HepG2 (cell line): ENCODE results near the gene BCL7A. TPM values are rescaled to one million over a fixed set of nuclear protein-coding genes. Genes with fewer than 3 reads are reported as not detected.

Experiments used
- BORCS8-MEF2B ChIP-seq: sonication (generic); formaldehyde crosslinking; IDR thresholded peaks from 2 replicates; pipeline ENCODE4 v1.8.0; 2022; ENCODE audit warnings: mild to moderate bottlenecking, missing genetic modification reagents
- DNMT1 ChIP-seq: sonication (generic); formaldehyde crosslinking; IDR thresholded peaks from 2 replicates; pipeline ENCODE4 v1.5.1; 2020; ENCODE audit warnings: mild to moderate bottlenecking, missing genetic modification reagents
- ELF3 ChIP-seq: IDR thresholded peaks from 2 replicates; pipeline ENCODE4 v1.6.1; 2016; ENCODE audit warnings: missing genetic modification reagents, missing compliant biosample characterization
- HHEX ChIP-seq: IDR thresholded peaks from 2 replicates; pipeline ENCODE4 v1.6.1; 2016; ENCODE audit warnings: control low read depth
- ISX ChIP-seq: sonication (generic); formaldehyde crosslinking; conservative IDR thresholded peaks from 2 replicates; pipeline ENCODE4 v1.5.0; 2020; ENCODE audit warnings: missing genetic modification reagents
- NR2F6 ChIP-seq, 2 experiments: IDR thresholded peaks; 2 replicates each; pipeline ENCODE4 v1.6.1; 2016; ENCODE audit warnings: antibody characterized with exemption in 1 of 2, mild to moderate bottlenecking in 1 of 2
- RORA ChIP-seq: sonication (generic); formaldehyde crosslinking; IDR thresholded peaks from 2 replicates; pipeline ENCODE4 v1.5.0; 2020; ENCODE audit warnings: mild to moderate bottlenecking, missing genetic modification reagents, moderate library complexity
- RXRA ChIP-seq: sonication (generic); formaldehyde crosslinking; IDR thresholded peaks from 2 replicates; pipeline ENCODE4 v1.5.1; 2020; ENCODE audit warnings: missing genetic modification reagents
- ZFP1 ChIP-seq: IDR thresholded peaks from 2 replicates; pipeline ENCODE4 v1.6.1; 2016
- ZFX ChIP-seq: sonication (generic); formaldehyde crosslinking; IDR thresholded peaks from 2 replicates; pipeline ENCODE4 v1.4.0; 2020; ENCODE audit warnings: mild to moderate bottlenecking, low read depth, missing genetic modification reagents, moderate library complexity
- ZKSCAN8 ChIP-seq: IDR thresholded peaks from 2 replicates; pipeline ENCODE4 v1.6.1; 2016; ENCODE audit warnings: borderline replicate concordance, missing genetic modification reagents, missing compliant biosample characterization
- ZNF788 ChIP-seq: sonication (generic); formaldehyde crosslinking; IDR thresholded peaks from 2 replicates; pipeline ENCODE4 v1.5.0; 2020; ENCODE audit warnings: mild to moderate bottlenecking, missing genetic modification reagents, borderline replicate concordance
- polyA plus RNA-seq, 8 experiments: library from polyadenylated mRNA; depleted of rRNA in 3 of 8; stranded (reverse) in 7 of 8; unstranded in 1 of 8; fragments of >200 nt; fragmentation: Illumina TruSeq in 4 of 8; extraction: Trizol in 4 of 8; gene quantifications; 2 replicates each; pipeline versions ENCODE4 v1.2.1 to v1.2.3, GENCODE V29; 2011 to 2016; ENCODE audit warnings: low read depth in 4 of 8, missing spikeins in 1 of 8, mixed read lengths in 1 of 8; ENCODE audit not compliant: insufficient read depth in 1 of 8
- total RNA-seq, 5 experiments: library from RNA; depleted of rRNA; stranded (reverse); fragments of >200 nt; fragmentation: Illumina TruSeq; extraction: Trizol; gene quantifications; 2 replicates each; pipeline ENCODE4 v1.2.3, GENCODE V29; 2016; ENCODE audit warnings: low read depth in 1 of 5
- TF ChIP-seq, protein P1 (sequence below): IDR thresholded peaks from 2 replicates; pipeline ENCODE4 v1.6.1; 2016; ENCODE audit warnings: mild to moderate bottlenecking, missing biosample characterization, missing genetic modification reagents
- TF ChIP-seq, protein P2 (sequence below): sonication (generic); formaldehyde crosslinking; IDR thresholded peaks from 2 replicates; pipeline ENCODE4 v1.4.0; 2020; ENCODE audit warnings: missing genetic modification reagents, borderline replicate concordance
- TF ChIP-seq, protein P3 (sequence below): sonication (generic); formaldehyde crosslinking; IDR thresholded peaks from 2 replicates; pipeline ENCODE4 v1.4.0; 2020; ENCODE audit warnings: mild to moderate bottlenecking, missing genetic modification reagents

The BCL7A gene
- total and polyA plus RNA-seq, 2 of the 13 experiments (the other 11 are each of a cell fraction or from before 2014, with no cell fraction given) = 4.1 to 6.2 TPM

DNA sequence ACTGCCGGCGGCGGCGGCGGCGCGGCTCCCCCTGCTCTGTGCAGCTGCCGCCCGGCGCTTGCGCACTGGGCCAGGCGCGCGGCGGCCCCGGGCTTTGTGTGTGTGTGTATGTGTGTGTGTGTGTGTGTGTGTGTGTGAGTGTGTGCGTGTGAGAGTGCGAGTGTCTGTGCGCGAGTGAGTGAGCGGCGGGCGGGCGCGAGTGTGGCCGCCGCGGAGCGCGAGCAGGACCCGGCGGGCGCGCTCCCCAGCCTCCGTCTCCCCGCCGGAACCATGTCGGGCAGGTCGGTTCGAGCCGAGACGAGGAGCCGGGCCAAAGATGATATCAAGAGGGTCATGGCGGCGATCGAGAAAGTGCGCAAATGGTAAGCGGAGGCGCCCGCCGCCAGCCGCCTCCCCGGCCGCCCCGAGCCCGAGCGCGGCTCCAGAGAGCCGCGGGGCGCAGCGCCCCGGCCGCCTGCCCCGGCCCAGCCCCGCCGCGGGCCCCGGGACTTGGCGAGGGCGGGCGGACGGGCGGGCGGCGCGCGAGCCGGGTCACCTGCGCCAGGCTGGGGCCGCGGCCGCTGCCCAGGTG lies at the start of gene BCL7A (continued):
- no peak for TF ChIP-seq NR2F6 (IDR thresholded peaks at IDR 0.05)
- no peak for TF ChIP-seq NR2F6 (CRISPR knock-in tag; IDR thresholded peaks at IDR 0.05)
- no peak for TF ChIP-seq RORA (CRISPR knock-in tag)
- TF ChIP-seq, protein P1, sequence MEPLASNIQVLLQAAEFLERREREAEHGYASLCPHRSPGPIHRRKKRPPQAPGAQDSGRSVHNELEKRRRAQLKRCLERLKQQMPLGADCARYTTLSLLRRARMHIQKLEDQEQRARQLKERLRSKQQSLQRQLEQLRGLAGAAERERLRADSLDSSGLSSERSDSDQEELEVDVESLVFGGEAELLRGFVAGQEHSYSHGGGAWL (CRISPR knock-in tag) = no peak
- peak; percentile 64; the same call in 1 of the 2 replicates for TF ChIP-seq ZNF788 (CRISPR knock-in tag)
- TF ChIP-seq ZKSCAN8 = no peak
- peak; percentile 52; the same call in 1 of the 2 replicates for TF ChIP-seq ZFX (CRISPR knock-in tag)
- TF ChIP-seq ELF3 = no peak
- TF ChIP-seq DNMT1 = no peak
- TF ChIP-seq, protein P2, sequence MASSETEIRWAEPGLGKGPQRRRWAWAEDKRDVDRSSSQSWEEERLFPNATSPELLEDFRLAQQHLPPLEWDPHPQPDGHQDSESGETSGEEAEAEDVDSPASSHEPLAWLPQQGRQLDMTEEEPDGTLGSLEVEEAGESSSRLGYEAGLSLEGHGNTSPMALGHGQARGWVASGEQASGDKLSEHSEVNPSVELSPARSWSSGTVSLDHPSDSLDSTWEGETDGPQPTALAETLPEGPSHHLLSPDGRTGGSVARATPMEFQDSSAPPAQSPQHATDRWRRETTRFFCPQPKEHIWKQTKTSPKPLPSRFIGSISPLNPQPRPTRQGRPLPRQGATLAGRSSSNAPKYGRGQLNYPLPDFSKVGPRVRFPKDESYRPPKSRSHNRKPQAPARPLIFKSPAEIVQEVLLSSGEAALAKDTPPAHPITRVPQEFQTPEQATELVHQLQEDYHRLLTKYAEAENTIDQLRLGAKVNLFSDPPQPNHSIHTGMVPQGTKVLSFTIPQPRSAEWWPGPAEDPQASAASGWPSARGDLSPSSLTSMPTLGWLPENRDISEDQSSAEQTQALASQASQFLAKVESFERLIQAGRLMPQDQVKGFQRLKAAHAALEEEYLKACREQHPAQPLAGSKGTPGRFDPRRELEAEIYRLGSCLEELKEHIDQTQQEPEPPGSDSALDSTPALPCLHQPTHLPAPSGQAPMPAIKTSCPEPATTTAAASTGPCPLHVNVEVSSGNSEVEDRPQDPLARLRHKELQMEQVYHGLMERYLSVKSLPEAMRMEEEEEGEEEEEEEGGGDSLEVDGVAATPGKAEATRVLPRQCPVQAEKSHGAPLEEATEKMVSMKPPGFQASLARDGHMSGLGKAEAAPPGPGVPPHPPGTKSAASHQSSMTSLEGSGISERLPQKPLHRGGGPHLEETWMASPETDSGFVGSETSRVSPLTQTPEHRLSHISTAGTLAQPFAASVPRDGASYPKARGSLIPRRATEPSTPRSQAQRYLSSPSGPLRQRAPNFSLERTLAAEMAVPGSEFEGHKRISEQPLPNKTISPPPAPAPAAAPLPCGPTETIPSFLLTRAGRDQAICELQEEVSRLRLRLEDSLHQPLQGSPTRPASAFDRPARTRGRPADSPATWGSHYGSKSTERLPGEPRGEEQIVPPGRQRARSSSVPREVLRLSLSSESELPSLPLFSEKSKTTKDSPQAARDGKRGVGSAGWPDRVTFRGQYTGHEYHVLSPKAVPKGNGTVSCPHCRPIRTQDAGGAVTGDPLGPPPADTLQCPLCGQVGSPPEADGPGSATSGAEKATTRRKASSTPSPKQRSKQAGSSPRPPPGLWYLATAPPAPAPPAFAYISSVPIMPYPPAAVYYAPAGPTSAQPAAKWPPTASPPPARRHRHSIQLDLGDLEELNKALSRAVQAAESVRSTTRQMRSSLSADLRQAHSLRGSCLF (CRISPR knock-in tag) = no peak
- no peak for TF ChIP-seq ISX (CRISPR knock-in tag)
- no peak for TF ChIP-seq RXRA (CRISPR knock-in tag)
- TF ChIP-seq ZFP1 = no peak
- no peak for TF ChIP-seq BORCS8-MEF2B
- no peak for TF ChIP-seq HHEX (CRISPR knock-in tag)
- TF ChIP-seq, protein P3, sequence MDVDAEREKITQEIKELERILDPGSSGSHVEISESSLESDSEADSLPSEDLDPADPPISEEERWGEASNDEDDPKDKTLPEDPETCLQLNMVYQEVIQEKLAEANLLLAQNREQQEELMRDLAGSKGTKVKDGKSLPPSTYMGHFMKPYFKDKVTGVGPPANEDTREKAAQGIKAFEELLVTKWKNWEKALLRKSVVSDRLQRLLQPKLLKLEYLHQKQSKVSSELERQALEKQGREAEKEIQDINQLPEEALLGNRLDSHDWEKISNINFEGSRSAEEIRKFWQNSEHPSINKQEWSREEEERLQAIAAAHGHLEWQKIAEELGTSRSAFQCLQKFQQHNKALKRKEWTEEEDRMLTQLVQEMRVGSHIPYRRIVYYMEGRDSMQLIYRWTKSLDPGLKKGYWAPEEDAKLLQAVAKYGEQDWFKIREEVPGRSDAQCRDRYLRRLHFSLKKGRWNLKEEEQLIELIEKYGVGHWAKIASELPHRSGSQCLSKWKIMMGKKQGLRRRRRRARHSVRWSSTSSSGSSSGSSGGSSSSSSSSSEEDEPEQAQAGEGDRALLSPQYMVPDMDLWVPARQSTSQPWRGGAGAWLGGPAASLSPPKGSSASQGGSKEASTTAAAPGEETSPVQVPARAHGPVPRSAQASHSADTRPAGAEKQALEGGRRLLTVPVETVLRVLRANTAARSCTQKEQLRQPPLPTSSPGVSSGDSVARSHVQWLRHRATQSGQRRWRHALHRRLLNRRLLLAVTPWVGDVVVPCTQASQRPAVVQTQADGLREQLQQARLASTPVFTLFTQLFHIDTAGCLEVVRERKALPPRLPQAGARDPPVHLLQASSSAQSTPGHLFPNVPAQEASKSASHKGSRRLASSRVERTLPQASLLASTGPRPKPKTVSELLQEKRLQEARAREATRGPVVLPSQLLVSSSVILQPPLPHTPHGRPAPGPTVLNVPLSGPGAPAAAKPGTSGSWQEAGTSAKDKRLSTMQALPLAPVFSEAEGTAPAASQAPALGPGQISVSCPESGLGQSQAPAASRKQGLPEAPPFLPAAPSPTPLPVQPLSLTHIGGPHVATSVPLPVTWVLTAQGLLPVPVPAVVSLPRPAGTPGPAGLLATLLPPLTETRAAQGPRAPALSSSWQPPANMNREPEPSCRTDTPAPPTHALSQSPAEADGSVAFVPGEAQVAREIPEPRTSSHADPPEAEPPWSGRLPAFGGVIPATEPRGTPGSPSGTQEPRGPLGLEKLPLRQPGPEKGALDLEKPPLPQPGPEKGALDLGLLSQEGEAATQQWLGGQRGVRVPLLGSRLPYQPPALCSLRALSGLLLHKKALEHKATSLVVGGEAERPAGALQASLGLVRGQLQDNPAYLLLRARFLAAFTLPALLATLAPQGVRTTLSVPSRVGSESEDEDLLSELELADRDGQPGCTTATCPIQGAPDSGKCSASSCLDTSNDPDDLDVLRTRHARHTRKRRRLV (CRISPR knock-in tag) = no peak
